T1000 (cell line): ENCODE measurements around the gene RELCH.

Source experiments
- DNase-seq: peaks from one replicate; lab custom pipeline; 2025; ENCODE audit warnings: mixed read lengths; lab: John Stamatoyannopoulos, UW

Gene RELCH

DNA sequence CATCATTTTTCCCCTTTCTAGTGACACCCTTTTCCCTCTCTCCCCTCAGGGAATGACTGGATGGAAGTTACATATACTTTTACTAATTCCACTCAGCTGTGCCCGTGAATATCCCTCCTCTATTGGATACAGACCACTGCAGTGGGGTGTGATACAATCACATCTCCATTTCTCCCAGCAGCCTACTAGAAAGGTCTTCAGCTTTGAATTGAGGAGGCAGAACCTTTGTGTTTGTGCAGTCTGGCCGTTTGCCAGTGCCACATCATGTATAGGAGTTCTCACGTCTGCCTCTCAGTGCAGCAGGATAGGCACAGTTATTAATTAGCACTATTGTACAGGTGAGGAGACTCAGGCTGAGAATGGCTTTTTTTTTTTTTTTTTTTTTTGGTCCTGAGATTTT, 154.4 kb downstream of the RELCH start:
- DNase-seq = no peak

DNA sequence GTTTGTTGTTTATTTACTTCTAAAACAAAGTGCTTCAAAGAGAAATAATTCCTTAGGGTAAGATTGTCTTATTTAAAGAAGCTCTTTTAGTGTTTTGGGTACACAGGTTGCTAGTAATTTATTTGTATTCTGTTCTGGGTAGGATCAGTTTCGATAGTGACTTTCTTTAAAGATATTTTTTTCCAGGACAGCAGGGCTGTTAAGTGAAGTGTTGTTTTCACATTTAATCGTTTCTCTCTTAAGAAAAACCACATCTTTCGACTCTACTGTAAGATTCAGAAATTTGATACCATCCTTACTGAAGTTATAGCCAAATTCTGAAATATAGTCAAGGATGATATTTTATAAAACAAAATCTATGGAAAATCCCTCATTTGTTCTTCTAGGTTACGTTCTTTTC, 155.8 kb downstream of the RELCH start:
- no peak for DNase-seq

DNA sequence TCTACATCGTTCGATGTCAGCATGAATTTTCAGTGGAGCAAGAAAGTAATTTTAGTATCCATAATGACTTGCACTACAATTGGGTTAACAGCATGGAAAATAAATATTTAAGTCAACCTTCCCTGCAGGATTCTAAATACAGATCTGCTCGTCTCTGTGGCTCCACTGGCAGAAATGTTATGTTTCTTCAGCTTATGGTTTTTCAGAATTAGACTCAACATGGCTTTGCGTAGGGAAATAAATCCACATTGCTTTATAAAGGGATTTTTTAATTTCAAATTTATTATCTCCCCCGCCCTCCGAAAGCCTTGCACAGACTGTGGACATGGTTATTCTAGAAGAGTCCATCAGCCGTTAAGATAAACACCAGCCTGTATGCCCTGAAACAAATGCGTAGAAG, 156.3 kb downstream of the RELCH start:
- no peak for DNase-seq

DNA sequence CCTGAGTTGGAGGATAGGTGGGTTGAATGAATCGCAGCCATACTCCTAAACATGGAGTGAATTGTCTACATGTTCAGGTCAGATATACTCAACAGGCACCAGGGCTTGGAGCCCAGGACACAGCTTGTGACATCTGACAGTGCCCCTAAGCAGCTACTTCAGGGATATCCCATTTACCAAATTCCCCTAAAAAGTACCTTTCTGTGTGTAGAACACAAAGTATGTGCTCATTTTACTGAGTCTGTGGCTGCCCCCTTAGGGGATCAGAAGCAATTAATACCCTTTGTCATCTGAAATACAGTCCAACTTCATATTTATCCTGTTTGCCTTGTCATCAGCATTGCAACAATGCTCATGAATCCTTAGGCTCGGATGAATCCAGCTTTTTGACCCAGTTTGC, 158.9 kb downstream of the RELCH start:
- DNase-seq = no peak

DNA sequence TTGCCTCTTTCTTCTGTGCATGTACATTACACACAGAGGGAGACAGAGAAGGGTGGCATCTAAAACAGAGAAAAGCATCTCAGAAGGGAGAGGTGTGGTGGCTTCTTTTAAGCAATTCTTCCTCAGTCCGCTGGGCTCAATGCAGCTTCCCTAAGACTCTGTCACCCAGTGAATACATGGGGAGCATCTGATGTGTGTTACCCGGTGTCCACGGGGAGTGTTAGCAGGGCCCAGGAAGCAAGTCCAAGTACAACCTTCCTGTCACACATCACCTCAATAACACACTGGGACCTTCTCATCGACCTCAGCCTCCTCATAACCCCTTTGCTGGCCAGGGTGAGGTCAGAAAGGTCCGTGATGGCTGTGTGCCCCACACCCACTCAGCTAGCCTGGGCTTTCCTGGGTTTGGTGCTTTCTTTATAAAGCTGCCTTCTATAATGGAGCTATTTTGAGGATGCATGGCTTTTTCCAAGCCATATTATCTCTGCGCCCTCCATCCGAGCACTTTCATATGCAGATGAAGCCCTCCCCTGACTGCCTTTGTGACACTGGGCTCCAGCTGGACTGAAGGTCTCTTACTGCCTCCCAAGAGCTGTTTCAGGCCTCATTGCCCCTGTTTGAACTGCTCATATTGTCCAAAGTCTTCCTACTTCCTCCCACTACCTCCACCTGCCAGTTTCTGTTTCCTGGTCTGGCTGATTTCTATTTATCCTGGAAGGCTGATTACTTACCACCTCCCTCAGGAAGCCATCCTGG, 159.5 kb downstream of the RELCH start:
- no peak for DNase-seq

DNA sequence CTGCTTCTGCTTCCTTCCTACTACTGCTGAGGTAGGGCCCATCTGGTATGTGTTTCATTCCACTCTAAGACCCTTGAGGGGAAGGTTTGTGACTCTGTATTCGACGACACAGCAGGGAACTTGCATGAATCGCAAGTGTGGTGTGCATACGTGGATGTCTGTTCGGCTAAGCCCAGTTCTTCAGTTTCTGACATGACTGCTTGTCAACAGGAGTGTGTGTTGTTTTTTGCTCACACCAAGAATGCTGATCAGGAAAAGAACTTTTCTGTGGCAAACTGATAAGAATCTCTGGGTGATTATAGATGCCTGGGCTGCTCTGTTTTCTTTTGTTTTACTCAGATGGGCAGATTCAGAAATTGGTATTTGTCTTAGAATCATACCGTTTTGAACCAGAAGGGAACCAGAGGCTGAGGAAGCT, 160.0 kb downstream of the RELCH start:
- DNase-seq = no peak

DNA sequence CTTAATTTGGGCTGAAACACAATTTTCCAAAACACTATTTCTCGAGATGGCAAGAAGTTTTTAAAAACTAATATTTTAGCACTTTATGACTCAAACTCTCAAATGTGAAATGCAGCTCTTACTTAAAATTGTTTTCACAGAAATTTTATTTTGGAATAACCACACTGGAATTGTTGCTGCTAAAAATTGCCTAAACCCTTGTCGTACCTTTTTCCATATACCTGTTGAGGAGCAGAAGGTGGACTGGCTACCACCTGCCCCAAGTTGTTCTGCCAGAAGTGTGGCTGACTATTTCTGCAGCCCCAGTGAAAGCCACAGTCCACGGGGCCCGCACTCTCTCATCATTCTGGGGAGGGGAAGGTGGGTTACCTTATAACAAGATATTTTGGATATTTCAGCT, 161.4 kb downstream of the RELCH start:
- no peak for DNase-seq

DNA sequence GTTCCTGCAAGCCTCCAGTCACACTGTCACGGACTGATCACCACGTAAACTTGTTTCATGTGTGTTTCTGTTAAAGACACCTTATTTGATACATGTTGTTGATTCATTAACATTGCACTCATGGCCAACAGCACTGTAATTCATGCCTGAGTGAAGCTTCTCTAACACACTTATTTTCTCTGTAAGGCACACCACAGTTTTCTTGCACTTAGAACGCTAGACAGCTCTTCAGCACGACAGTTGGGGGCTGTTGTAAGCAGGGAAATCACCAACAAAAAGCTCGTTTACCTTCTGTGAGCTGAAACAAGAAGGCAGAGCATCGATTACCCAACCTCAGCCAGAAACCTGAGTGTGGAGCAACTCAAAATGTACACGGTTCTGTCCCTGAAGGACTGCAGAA, 166.1 kb downstream of the RELCH start:
- no peak for DNase-seq

DNA sequence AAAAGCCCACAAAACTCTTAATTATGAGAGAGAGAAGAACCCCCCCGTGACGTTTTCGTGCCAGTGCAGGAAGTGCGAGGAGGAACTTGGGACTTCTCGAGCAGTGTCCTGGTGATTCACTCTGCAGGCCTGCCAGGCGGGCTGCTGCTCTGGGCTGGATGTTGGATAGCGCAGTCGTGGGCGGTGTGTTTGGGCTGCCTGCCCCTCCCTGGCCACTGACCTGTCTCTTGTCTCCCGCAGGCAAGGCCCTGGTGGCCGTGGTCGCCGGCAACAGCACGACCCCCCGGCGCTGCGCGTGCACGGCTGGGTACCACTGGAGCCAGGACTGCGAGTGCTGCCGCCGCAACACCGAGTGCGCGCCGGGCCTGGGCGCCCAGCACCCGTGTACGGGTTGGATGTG, 167.1 kb downstream of the RELCH start:
- no peak for DNase-seq

DNA sequence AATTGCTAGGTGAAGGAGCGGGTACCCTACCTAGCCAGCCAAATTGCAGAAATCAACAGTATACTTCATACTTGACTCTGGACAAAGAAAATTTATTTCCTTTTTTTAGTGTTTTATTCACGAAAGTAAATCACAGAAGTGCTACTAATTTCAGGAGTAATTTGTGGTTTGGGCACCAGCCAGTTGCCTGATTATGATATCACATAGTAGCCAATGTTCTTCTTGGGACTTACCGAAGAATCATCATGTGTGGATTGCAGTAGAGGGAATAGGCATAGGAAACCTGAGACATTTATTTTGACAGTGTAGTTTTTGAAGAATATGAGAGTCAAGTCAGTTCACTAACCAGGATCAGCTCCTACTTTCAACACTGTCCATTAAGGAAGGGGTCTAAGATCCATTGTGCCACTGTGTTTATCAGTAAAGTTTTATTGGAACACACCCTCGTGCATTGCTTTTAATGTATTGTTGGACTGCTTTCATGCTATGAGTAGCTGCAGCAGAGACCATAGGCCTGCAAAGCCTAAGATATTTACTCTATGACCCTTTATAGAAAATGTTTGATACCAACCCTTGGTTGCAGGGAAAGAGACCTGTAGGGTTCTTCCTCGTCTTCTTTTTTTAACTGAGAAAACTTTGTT, 170.1 kb downstream of the RELCH start:
- DNase-seq = no peak
